HEK293T (cell line): Measurements from ENCODE around the gene DNMT3L.

Source experiments
- BHLHE40 ChIP-seq: fragments of 450-650 bp; IDR thresholded peaks from 2 replicates; pipeline ENCODE4 v1.6.1; 2016; ENCODE audit warnings: mild to moderate bottlenecking, moderate library complexity, borderline replicate concordance
- ELF4 ChIP-seq: fragments of 450-650 bp; IDR thresholded peaks from 2 replicates; pipeline ENCODE4 v1.6.1; 2017; ENCODE audit warnings: antibody characterized with exemption
- SUZ12 ChIP-seq: fragments of 450-650 bp; IDR thresholded peaks from 2 replicates; pipeline ENCODE4 v1.6.1; 2016; ENCODE audit warnings: mild to moderate bottlenecking

GRCh38 chr21:44303490-44303981, 41.8 kb upstream of the DNMT3L start:
- TF ChIP-seq BHLHE40 (no peak), ELF4 (no peak), SUZ12 (no peak)
